Sciatic nerve (tissue), 2 donors: ENCODE results near the gene MUC2. TPM values are rescaled to one million over a fixed set of nuclear protein-coding genes. Genes with fewer than 3 reads are reported as not detected.

ENCODE experiments used
- ATAC-seq: fragments of 200-7000 bp; cut with Tn5 transposase; one replicate; pipeline ENCODE4 v1.9.1; 2020; ENCODE audit warnings: mild to moderate bottlenecking, moderate library complexity
- DNase-seq: peaks from one replicate; pipeline ENCODE4 v3.0.0-alpha.2; 2020; ENCODE audit warnings: low spot score
- intact Hi-C: fragments of 100-400 bp; cut with DNase I; formaldehyde crosslinking; loops from one replicate; pipeline ENCODE4 v1.14.2; 2022
- total RNA-seq: library from RNA; stranded (reverse); fragmentation: NEBNext Ultra II Directional; extraction: Animal tissue kit (Norgen Biotek cat#: 25700); gene quantifications from one replicate; pipeline ENCODE4 v1.2.1, GENCODE V29; 2021
- donor health status: DM: no; HTN: no; CAD: no.
- donor health status: DM: no; HTN: no; CAD: no.

Gene MUC2
- total RNA-seq, 1 donor from 2014 or later, result not detected

- ATAC-seq (no peak), DNase-seq (no peak)
- intact Hi-C loops, result no loop called here
Measured at GRCh38 chr11:1035577-1036283, 38.9 kb upstream of the MUC2 start.

GRCh38 chr11:1036303-1036923, 38.3 kb upstream of the MUC2 start, which contains the start of gene MUC6:
TSS of gene MUC6 (minus strand) at chr11:1036718. CDS start at chr11:1036655, 63 bp downstream.
- DNase-seq (no peak), ATAC-seq (no peak)
- intact Hi-C loops, result no loop called here

- ATAC-seq (no peak), DNase-seq (no peak)
- intact Hi-C loops, result no loop called here
Measured at GRCh38 chr11:1036931-1037330, 37.7 kb upstream of the MUC2 start.

GRCh38 chr11:1037506-1038055, 37.1 kb upstream of the MUC2 start:
- intact Hi-C loops, result no loop called here
- no peak for DNase-seq
- ATAC-seq, result no peak

- DNase-seq (no peak), ATAC-seq (no peak)
- intact Hi-C loops, result no loop called here
Measured at GRCh38 chr11:1038361-1038760, 36.3 kb upstream of the MUC2 start.

GRCh38 chr11:1038921-1039320, 35.8 kb upstream of the MUC2 start:
- intact Hi-C loops, result no loop called here
- DNase-seq, result no peak
- ATAC-seq, result no peak

GRCh38 chr11:1039481-1040427, 34.9 kb upstream of the MUC2 start:
- intact Hi-C loops, result no loop called here
- DNase-seq (no peak), ATAC-seq (no peak)

GRCh38 chr11:1040428-1041148, 34.1 kb upstream of the MUC2 start:
- intact Hi-C loops, result no loop called here
- DNase-seq, result no peak
- no peak for ATAC-seq

- ATAC-seq (no peak), DNase-seq (no peak)
- intact Hi-C loops, result no loop called here
Measured at GRCh38 chr11:1041149-1041467, 33.6 kb upstream of the MUC2 start.

GRCh38 chr11:1041471-1041870, 33.2 kb upstream of the MUC2 start:
- ATAC-seq (no peak), DNase-seq (no peak)
- intact Hi-C loops, result no loop called here

- DNase-seq (no peak), ATAC-seq (no peak)
- intact Hi-C loops, result no loop called here
Measured at GRCh38 chr11:1041936-1042608, 32.6 kb upstream of the MUC2 start.

GRCh38 chr11:1042626-1043562, 31.8 kb upstream of the MUC2 start:
- DNase-seq, result no peak
- intact Hi-C loops, result no loop called here
- ATAC-seq, result peak; percentile 14

- ATAC-seq (no peak), DNase-seq (no peak)
- intact Hi-C loops, result no loop called here
Measured at GRCh38 chr11:1043563-1044096, 31.0 kb upstream of the MUC2 start.

GRCh38 chr11:1044160-1044559, 30.5 kb upstream of the MUC2 start:
- no peak for ATAC-seq
- intact Hi-C loops, result no loop called here
- DNase-seq, result no peak

- intact Hi-C loops, result no loop called here
- DNase-seq (peak; percentile 45), ATAC-seq (no peak)
Measured at GRCh38 chr11:1047595-1048156, 27.0 kb upstream of the MUC2 start.

GRCh38 chr11:1048375-1049070, 26.2 kb upstream of the MUC2 start:
- intact Hi-C loops, result no loop called here
- no peak for ATAC-seq

More at GRCh38 chr11:1048375-1049070, 26.2 kb upstream of the MUC2 start:
- DNase-seq, result peak; percentile 52
